T follicular helper cell (primary cell): ENCODE measurements around the gene SLC36A3.
"Not testable (repeated sequence)": the region's sequence is repeated elsewhere in the genome, so short reads cannot be mapped to it uniquely, and the experiment has no call there.

ENCODE experiments used
- DNase-seq: peaks from one replicate; pipeline ENCODE4 v3.0.0-alpha.2; 2020; ENCODE audit warnings: low read depth

Gene SLC36A3

GRCh38 chr5:151258816-151259215 lies 44.8 kb downstream of the SLC36A3 start:
- no peak for DNase-seq

DNA sequence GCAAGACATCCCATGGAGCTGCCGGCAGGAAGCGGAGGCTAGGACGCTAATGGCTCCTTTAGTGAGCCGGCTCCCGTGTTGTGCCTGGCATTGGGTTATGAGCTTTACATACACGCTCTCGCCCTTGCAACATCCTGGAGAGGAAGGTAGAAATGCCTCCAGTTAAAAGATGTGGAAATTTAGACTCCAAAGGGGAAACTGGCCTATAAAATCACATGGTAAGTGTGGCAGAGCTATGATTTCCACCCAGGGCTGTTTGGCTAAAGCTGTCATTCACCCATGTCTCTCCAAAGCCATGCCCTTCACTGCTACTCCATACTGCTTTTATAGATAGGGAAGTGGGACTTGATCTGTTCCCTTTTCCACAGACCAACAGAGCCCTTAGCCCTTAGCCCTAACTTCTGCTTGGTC lies 45.4 kb downstream of the SLC36A3 start:
- no peak for DNase-seq

DNA sequence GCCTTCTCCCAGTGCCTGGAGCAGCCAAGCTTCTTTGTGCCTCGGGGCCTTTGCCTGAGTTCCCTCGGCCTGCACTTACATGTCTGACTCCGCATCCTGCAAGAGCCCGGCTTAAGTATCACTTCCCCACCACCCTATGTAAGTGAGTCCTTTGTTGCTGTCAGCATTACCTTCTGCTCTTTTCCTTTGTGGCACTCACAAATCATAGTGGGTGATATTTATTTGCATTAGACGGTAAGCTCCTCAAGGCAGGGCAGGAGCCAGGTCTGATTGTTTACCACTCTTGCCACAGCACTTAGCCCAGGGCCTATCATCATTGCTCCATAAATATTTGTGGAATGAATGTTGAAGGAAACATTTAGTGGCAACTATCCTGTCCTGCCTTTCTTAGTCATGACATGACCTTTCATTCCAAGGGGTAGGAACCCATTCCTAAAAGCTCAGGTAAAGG lies 45.8 kb downstream of the SLC36A3 start:
- DNase-seq = no peak

- no peak for DNase-seq
Measured at GRCh38 chr5:151255621-151256286, 47.8 kb downstream of the SLC36A3 start.

- not testable (repeated sequence) for DNase-seq
Measured at GRCh38 chr5:151254990-151255389, 48.6 kb downstream of the SLC36A3 start.

DNA sequence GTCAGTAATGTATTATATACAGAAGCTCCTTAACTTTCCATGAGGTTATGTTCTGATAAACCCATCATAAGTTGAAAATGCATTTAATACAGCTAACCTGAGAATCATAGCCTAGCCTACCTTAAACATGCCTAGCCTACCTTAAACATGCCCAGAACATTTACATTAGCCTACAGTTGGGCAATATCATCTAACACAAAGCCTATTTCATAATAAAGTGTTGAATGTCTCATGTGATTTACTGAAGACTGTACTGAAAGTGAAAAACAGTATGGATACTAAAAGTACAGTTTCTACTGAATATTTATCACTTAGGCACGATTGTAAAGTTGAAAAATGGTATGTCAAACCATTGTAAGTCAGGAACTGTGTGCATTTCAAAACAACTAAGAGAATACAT lies 49.0 kb downstream of the SLC36A3 start:
- no peak for DNase-seq

DNA sequence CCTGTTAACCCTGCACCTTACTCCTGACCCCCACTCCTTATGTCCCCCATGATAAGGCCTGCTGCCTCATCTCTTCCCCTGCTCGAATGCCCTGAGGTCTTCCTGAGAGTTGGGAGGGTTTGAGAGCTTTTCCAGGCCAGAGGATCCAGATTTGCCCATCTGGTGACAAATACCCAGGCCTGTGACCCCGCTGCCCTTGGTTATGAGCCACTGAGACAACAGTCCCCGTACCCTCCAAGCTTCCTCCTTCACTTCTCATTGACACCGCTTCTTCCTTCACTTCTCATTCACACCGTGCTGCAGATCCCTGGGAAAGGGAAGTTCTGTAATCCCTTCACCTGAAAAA lies 50.0 kb downstream of the SLC36A3 start:
- no peak for DNase-seq

GRCh38 chr5:151252762-151253604 lies 50.6 kb downstream of the SLC36A3 start, which contains the start of gene GM2A:
Gene GM2A, plus strand, starts transcription at chr5:151253185. Its CDS starts 32 bp downstream, at chr5:151253217.
- DNase-seq = peak; percentile 96

GRCh38 chr5:151251621-151252020 lies 51.9 kb downstream of the SLC36A3 start:
- no peak for DNase-seq

- DNase-seq = no peak
Measured at GRCh38 chr5:151251001-151251551, 52.5 kb downstream of the SLC36A3 start.

GRCh38 chr5:151250346-151251000 lies 53.1 kb downstream of the SLC36A3 start:
- DNase-seq = no peak

- no peak for DNase-seq
Measured at GRCh38 chr5:151249281-151249680, 54.3 kb downstream of the SLC36A3 start.

DNA sequence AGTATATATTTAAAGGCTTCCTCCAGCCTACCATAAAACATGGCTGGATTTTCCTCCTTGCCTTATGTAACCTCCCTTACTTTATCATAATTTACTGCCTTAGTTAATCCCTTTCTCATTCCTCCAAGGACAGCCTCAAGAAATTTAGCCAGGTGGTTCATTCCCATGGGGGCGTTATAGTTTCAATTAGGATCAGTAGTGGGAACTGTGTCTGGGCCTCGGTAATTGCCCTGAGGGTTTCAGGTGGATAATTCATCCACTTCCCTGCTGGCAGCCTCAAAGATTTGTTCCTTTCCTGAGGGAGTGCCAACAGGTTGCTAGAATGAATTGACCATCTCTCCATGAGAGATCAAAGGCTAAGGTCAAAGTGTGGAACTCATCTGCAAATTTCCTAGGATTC lies 54.9 kb downstream of the SLC36A3 start:
- no peak for DNase-seq

DNA sequence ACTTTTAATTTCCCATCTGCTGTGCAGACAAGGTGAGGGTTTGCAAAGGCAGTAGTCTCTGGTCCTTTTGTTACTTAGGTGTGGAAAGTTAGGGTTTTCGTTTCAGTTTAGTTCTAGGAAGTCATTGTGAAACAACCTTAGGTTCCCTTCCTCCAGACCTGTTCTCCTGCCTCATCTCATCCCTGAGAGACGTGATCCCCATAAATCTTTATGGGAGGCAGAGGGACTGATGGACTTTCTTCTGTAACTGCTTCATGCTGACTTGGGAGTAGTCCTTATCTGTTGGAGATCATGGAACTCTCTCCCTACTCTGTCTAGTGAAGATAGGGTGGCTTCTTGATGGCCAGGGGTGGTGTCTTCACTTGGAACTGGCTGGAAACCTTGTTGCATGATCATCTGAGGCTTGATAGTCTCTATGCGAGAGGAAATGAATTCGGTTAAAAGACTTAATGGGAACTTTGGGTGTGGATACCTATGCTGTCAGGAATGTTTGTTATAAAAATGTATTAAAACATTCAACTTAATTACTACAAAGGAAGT lies 57.8 kb downstream of the SLC36A3 start:
- DNase-seq = no peak

- no peak for DNase-seq
Measured at GRCh38 chr5:151244206-151244605, 59.4 kb downstream of the SLC36A3 start.

DNA sequence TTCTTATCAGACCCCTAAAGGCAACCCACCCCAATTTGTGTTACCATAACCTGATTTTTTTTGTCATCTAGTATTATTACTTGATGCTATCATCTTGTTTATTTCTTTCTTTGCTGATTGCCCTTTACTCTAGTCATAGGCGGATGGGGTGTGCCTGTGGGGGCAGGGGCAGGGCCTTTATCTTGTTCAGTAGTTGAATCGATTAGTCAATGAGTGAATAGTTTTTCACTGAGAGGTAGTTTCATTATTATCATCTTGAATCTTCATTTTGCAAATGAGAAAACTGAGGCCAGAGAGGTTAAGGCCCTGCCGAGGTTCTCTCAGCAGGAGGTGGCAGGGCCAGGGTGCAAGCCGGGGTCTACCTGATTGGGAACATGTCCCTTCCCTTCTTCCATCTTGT lies 60.0 kb downstream of the SLC36A3 start:
- no peak for DNase-seq

GRCh38 chr5:151243127-151243526 lies 60.4 kb downstream of the SLC36A3 start:
- no peak for DNase-seq

- DNase-seq = no peak
Measured at GRCh38 chr5:151240924-151241635, 62.5 kb downstream of the SLC36A3 start.

DNA sequence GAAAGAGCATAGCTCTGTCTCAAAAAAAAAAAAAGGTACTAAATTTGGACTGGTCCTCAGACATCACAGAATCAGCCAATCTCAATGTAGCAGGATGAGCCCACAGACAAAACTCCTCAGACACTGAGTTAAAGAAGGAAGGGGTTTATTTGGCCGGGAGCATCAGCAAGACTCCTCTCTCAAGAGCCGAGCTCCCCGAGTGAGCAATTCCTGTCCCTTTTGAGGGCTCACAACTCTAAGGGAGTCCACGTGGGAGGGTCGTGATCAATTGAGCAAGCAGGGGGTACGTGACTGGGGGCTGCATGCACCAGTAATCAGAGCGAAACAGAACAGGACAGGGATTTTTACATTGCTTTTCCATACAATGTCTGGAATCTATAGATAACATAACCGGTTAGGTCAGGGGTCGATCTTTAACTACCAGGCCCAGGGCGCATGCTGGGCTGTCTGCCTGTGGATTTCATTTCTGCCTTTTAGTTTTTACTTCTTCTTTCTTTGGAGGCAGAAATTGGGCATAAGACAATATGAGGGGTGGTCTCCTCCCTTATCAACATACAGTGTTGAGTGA lies 63.2 kb downstream of the SLC36A3 start:
- DNase-seq = not testable (repeated sequence)

- DNase-seq = no peak
Measured at GRCh38 chr5:151239237-151239861, 64.2 kb downstream of the SLC36A3 start.

GRCh38 chr5:151238303-151238741 lies 65.2 kb downstream of the SLC36A3 start:
- no peak for DNase-seq
